Measurements from ENCODE around the gene SCARF2.
"Not testable (repeated sequence)": the region's sequence is repeated elsewhere in the genome, so short reads cannot be mapped to it uniquely, and the experiment has no call there.

Gene SCARF2

GRCh38 chr22:20422271-20423007 lies 15.2 kb downstream of the SCARF2 start:
- no peak for TF ChIP-seq CTCF (IDR thresholded peaks at IDR 0.05; ENCODE audit: extremely low read depth, insufficient read depth, missing control alignments)
- in situ Hi-C loops (cut with MboI; ENCODE audit: low pct_unique_long_range_greater_than_20kb, low sequenced_read_pairs, unreplicated experiment), result no loop called here
- no peak for DNase-seq (ENCODE audit: low spot score)

- no peak for TF ChIP-seq CTCF (IDR thresholded peaks at IDR 0.05; ENCODE audit: extremely low read depth, insufficient read depth, missing control alignments)
These were observed 16.1 kb downstream of the SCARF2 start for GRCh38 chr22:20421507-20421874.

GRCh38 chr22:20420157-20420842 lies 17.3 kb downstream of the SCARF2 start:
- no peak for TF ChIP-seq CTCF (IDR thresholded peaks at IDR 0.05; ENCODE audit: extremely low read depth, insufficient read depth, missing control alignments)
- in situ Hi-C loops (cut with MboI; ENCODE audit: low pct_unique_long_range_greater_than_20kb, low sequenced_read_pairs, unreplicated experiment), result no loop called here
- no peak for DNase-seq (ENCODE audit: low spot score)

More at GRCh38 chr22:20421507-20421874, 16.1 kb downstream of the SCARF2 start:
- in situ Hi-C loops (cut with MboI; ENCODE audit: low pct_unique_long_range_greater_than_20kb, low sequenced_read_pairs, unreplicated experiment), result no loop called here
- no peak for DNase-seq (ENCODE audit: low spot score)

- in situ Hi-C loops (cut with MboI; ENCODE audit: low pct_unique_long_range_greater_than_20kb, low sequenced_read_pairs, unreplicated experiment), result no loop called here
- no peak for TF ChIP-seq CTCF (IDR thresholded peaks at IDR 0.05; ENCODE audit: extremely low read depth, insufficient read depth, missing control alignments)
- no peak for DNase-seq (ENCODE audit: low spot score)
These were observed 18.0 kb downstream of the SCARF2 start for GRCh38 chr22:20419664-20419951.

- in situ Hi-C loops (cut with MboI; ENCODE audit: low pct_unique_long_range_greater_than_20kb, low sequenced_read_pairs, unreplicated experiment), result no loop called here
These were observed 19.3 kb downstream of the SCARF2 start for GRCh38 chr22:20418211-20418788.

GRCh38 chr22:20415699-20416098 lies 21.9 kb downstream of the SCARF2 start:
- DNase-seq (ENCODE audit: low spot score); in situ Hi-C loops (cut with MboI; ENCODE audit: low pct_unique_long_range_greater_than_20kb, low sequenced_read_pairs, unreplicated experiment): not testable (repeated sequence)

More at GRCh38 chr22:20418211-20418788, 19.3 kb downstream of the SCARF2 start:
- DNase-seq (ENCODE audit: low spot score), result peak; percentile 88
- TF ChIP-seq CTCF (IDR thresholded peaks at IDR 0.05; ENCODE audit: extremely low read depth, insufficient read depth, missing control alignments), result peak; percentile 76

- DNase-seq (ENCODE audit: low spot score); in situ Hi-C loops (cut with MboI; ENCODE audit: low pct_unique_long_range_greater_than_20kb, low sequenced_read_pairs, unreplicated experiment): not testable (repeated sequence)
These were observed 22.4 kb downstream of the SCARF2 start for GRCh38 chr22:20415241-20415640.

All from GM13977 (cell line).